ENCODE data around the gene ANKRD1. TPM values are rescaled to one million over a fixed set of nuclear protein-coding genes. Genes with fewer than 3 reads are reported as not detected.
"Not testable (repeated sequence)": the region's sequence is repeated elsewhere in the genome, so short reads cannot be mapped to it uniquely, and the experiment has no call there.

ANKRD1 gene
- total RNA-seq, 1 donor = 52.1 TPM

GRCh38 chr10:90887555-90887954, 33.3 kb downstream of the ANKRD1 start:
- Histone ChIP-seq H3K36me3 (ENCODE audit: insufficient read depth, low read length) (peaks cover 22% of the 10 kb centered on the region), H4K20me1 (ENCODE audit: insufficient read depth, low read length) (no peaks in the 10 kb centered on the region), H3K79me2 (ENCODE audit: insufficient read depth, low read length) (peaks cover 7% of the 10 kb centered on the region), H3K27ac (ENCODE audit: low read depth, low read length) (peak overlapping the region; percentile 5), H3K4me3 (ENCODE audit: insufficient read depth, low read length) (no peak overlapping the region), H2AFZ (ENCODE audit: low read length) (no peak overlapping the region), H3K9me3 (ENCODE audit: low read depth, low read length) (no peaks in the 10 kb centered on the region), H3K4me1 (ENCODE audit: insufficient read depth, low read length) (peaks cover 30% of the 10 kb centered on the region), H3K27me3 (ENCODE audit: insufficient read depth, low read length) (no peaks in the 10 kb centered on the region), H3K4me2 (ENCODE audit: insufficient read depth, low read length) (no peak overlapping the region)
- no peak for DNase-seq (ENCODE audit: insufficient read length, low spot score, missing footprints)
- TF ChIP-seq CTCF (IDR thresholded peaks at IDR 0.05; ENCODE audit: extremely low read depth, low read depth, low read length) = no peak

- H4K20me1 ChIP-seq (ENCODE audit: insufficient read depth, low read length) = no peaks in the 10 kb centered on the region
- no peak for TF ChIP-seq CTCF (IDR thresholded peaks at IDR 0.05; ENCODE audit: extremely low read depth, low read depth, low read length)
- peaks cover 3% of the 10 kb centered on the region for H3K79me2 ChIP-seq (ENCODE audit: insufficient read depth, low read length)
- peaks cover 22% of the 10 kb centered on the region for H3K36me3 ChIP-seq (ENCODE audit: insufficient read depth, low read length)
- H3K9me3 ChIP-seq (ENCODE audit: low read depth, low read length) = no peaks in the 10 kb centered on the region
- H3K4me1 ChIP-seq (ENCODE audit: insufficient read depth, low read length) = peaks cover 30% of the 10 kb centered on the region
- H3K27me3 ChIP-seq (ENCODE audit: insufficient read depth, low read length) = no peaks in the 10 kb centered on the region
- no peak overlapping the region for H3K4me3 ChIP-seq (ENCODE audit: insufficient read depth, low read length)
- H2AFZ ChIP-seq (ENCODE audit: low read length) = no peak overlapping the region
- H3K27ac ChIP-seq (ENCODE audit: low read depth, low read length) = peak overlapping the region; percentile 85
- DNase-seq (ENCODE audit: insufficient read length, low spot score, missing footprints) = no peak
- peak overlapping the region; percentile 64 for H3K4me2 ChIP-seq (ENCODE audit: insufficient read depth, low read length)
Measured at GRCh38 chr10:90885176-90885575, 35.7 kb downstream of the ANKRD1 start.

GRCh38 chr10:90884431-90884830, 36.5 kb downstream of the ANKRD1 start:
- no peak for TF ChIP-seq CTCF (IDR thresholded peaks at IDR 0.05; ENCODE audit: extremely low read depth, low read depth, low read length)
- H4K20me1 ChIP-seq (ENCODE audit: insufficient read depth, low read length) = no peaks in the 10 kb centered on the region
- no peaks in the 10 kb centered on the region for H3K27me3 ChIP-seq (ENCODE audit: insufficient read depth, low read length)
- H3K4me2 ChIP-seq (ENCODE audit: insufficient read depth, low read length) = peak overlapping the region; percentile 64
- H2AFZ ChIP-seq (ENCODE audit: low read length) = no peak overlapping the region
- peak; percentile 76 for DNase-seq (ENCODE audit: insufficient read length, low spot score, missing footprints)
- no peaks in the 10 kb centered on the region for H3K9me3 ChIP-seq (ENCODE audit: low read depth, low read length)
- H3K4me3 ChIP-seq (ENCODE audit: insufficient read depth, low read length) = peak overlapping the region; percentile 21
- H3K79me2 ChIP-seq (ENCODE audit: insufficient read depth, low read length) = peaks cover 3% of the 10 kb centered on the region
- peak overlapping the region; percentile 85 for H3K27ac ChIP-seq (ENCODE audit: low read depth, low read length)
- H3K4me1 ChIP-seq (ENCODE audit: insufficient read depth, low read length) = peaks cover 30% of the 10 kb centered on the region
- H3K36me3 ChIP-seq (ENCODE audit: insufficient read depth, low read length) = peaks cover 22% of the 10 kb centered on the region

GRCh38 chr10:90880059-90880719, 40.7 kb downstream of the ANKRD1 start:
- H3K4me3 ChIP-seq (ENCODE audit: insufficient read depth, low read length); H3K27ac ChIP-seq (ENCODE audit: low read depth, low read length); H3K4me2 ChIP-seq (ENCODE audit: insufficient read depth, low read length); H3K9me3 ChIP-seq (ENCODE audit: low read depth, low read length); H3K79me2 ChIP-seq (ENCODE audit: insufficient read depth, low read length); DNase-seq (ENCODE audit: insufficient read length, low spot score, missing footprints); H4K20me1 ChIP-seq (ENCODE audit: insufficient read depth, low read length); H2AFZ ChIP-seq (ENCODE audit: low read length); H3K27me3 ChIP-seq (ENCODE audit: insufficient read depth, low read length): not testable (repeated sequence)
- TF ChIP-seq CTCF (IDR thresholded peaks at IDR 0.05; ENCODE audit: extremely low read depth, low read depth, low read length) = peak; percentile 61
- peaks cover 16% of the 10 kb centered on the region for H3K4me1 ChIP-seq (ENCODE audit: insufficient read depth, low read length)
- peaks cover 25% of the 10 kb centered on the region for H3K36me3 ChIP-seq (ENCODE audit: insufficient read depth, low read length)

All from osteoblast (primary cell).